Measurements from ENCODE around the gene RHBDL1.

RHBDL1 gene

DNA sequence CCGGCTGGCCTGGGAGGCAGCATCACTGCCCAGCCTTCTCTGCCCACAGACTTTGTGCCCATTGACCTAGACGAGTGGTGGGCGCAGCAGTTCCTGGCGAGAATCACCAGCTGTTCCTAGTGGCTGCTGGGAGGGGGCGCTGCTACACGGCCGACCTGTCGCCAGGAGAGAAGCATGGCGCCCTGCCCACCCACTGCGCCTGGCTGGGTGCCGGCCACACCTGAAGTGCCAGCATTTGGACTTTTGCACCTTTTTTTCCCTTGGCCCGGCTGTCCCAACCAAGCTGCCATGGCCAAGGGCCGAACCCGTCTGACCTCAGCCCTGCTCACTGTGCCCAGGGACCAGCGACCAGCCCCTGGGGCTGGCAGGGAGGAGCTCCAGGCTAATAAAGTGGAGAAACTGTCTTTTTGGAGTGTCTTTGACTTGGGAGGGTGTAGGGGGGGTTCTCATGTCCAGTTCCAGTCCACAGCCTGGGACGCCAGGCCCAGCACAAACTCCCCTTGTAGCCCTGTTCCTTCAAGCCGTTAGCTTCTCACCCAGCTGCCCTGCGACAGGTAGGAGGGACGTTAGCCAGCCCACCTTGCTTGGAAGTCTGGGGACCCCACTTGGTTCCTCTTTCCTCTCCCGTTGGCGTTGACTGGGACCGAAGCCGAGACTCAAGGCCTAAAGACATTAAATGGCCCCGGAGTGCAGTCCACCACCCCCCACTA lies 27.2 kb upstream of the RHBDL1 start (continued):
- TF ChIP-seq ZNF2 (tag by site-specific recombination; IDR thresholded peaks at IDR 0.05) (peak; percentile 84), ZNF302 (tag by site-specific recombination; IDR thresholded peaks at IDR 0.05; ENCODE audit: low read depth) (no peak)
- TF ChIP-seq, protein P1, sequence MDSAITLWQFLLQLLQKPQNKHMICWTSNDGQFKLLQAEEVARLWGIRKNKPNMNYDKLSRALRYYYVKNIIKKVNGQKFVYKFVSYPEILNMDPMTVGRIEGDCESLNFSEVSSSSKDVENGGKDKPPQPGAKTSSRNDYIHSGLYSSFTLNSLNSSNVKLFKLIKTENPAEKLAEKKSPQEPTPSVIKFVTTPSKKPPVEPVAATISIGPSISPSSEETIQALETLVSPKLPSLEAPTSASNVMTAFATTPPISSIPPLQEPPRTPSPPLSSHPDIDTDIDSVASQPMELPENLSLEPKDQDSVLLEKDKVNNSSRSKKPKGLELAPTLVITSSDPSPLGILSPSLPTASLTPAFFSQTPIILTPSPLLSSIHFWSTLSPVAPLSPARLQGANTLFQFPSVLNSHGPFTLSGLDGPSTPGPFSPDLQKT (IDR thresholded peaks at IDR 0.05; ENCODE audit: borderline replicate concordance, low read depth, low read length), result no peak

DNA sequence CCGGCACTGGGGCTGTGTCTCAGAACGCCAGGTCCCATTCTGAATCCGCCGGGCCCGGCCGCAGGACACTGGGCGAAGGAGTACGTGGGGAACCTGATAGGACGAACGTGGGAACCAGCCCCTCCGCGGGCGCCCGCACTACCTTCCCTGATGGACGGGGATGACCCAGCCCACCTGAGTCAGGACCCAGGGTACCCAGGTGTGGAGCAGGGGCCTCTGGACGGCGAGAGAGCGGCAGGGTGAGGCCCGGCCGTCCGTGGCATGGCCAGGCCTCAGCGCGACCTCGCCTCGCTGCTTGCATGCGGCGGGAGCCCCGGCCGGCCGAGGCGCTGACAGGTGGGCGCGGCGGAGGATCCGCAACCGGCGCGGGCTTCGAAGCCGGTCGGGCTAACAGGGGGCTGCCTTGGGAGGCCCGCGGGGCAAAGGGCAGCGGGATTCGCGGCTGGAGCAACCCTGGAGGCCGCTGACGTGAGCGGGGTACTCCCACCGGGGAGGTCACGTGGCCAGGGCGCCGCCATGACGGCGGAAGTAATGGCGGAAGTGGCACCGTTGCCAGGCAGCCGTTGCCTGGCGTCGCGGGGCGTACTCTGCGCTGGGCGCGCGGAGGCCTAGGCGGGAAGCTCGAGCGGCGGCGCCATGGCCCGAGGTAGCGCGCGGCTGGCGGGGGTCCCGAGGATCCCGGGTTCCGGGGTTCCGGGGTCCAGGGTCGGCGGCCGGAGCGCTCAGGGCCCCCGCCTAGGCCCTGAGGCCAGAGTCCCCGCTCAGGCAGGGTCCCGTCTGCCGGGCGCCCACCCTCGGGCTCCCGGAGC lies 26.5 kb upstream of the RHBDL1 start, which contains the start of gene WDR90:
Gene WDR90, plus strand, starts transcription at position 585 of the 809 bp plus-strand sequence. Its CDS starts 52 bp downstream, at position 637.
- peak within 1 kb of the TSS; percentile 37 for H3K4me3 ChIP-seq (ENCODE audit: low read depth, low read length)
- no peaks in the 10 kb centered on the region for H3K9me3 ChIP-seq (ENCODE audit: control insufficient read depth, insufficient read depth, low read depth, low read length)
- ChIA-PET CTCF (interaction anchor here (0.7 to 1.6 kb wide), 5 partner anchors 10 to 73 kb away, joined by 3 to 5 read pairs (median 4); partner anchors contain the start of gene RHOT2), POLR2A (interaction anchor here (0.8 to 2.3 kb wide), 4 partner anchors 11 to 31 kb away, joined by 3 to 10 read pairs (median 6); partner anchors contain the start of genes METTL26, RHOT2 and STUB1)
- H3K36me3 ChIP-seq (ENCODE audit: control insufficient read depth in 2 of 2, insufficient read depth in 1 of 2, low read length in 2 of 2), result peaks cover 0 to 31% of the 10 kb centered on the region in 2 experiments; a peak in 2 of 3 replicates
- peak within 1 kb of the TSS; percentile 97 for H3K27ac ChIP-seq (ENCODE audit: extremely low read depth, low read depth, low read length)
- H3K4me1 ChIP-seq (ENCODE audit: control insufficient read depth, insufficient read depth, low read length), result 0 out of 2 replicates have a peak, but pooled peaks cover 5% of the 10 kb centered on the region
- TF ChIP-seq, protein P1 (IDR thresholded peaks at IDR 0.05; ENCODE audit: borderline replicate concordance, low read depth, low read length), result peak; percentile 67; the same call in 1 of the 2 replicates
- peak; percentile 78 for TF ChIP-seq ZFHX2 (tag by site-specific recombination; conservative IDR thresholded peaks at IDR 0.05)
- TF ChIP-seq, protein P2, sequence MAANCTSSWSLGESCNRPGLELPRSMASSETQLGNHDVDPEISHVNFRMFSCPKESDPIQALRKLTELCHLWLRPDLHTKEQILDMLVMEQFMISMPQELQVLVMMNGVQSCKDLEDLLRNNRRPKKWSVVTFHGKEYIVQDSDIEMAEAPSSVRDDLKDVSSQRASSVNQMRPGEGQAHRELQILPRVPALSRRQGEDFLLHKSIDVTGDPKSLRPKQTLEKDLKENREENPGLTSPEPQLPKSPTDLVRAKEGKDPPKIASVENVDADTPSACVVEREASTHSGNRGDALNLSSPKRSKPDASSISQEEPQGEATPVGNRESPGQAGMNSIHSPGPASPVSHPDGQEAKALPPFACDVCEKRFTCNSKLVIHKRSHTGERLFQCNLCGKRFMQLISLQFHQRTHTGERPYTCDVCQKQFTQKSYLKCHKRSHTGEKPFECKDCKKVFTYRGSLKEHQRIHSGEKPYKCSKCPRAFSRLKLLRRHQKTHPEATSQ (tag by site-specific recombination; IDR thresholded peaks at IDR 0.05), result peak; percentile 64; the same call in 1 of the 2 replicates
- TF ChIP-seq, protein P3, sequence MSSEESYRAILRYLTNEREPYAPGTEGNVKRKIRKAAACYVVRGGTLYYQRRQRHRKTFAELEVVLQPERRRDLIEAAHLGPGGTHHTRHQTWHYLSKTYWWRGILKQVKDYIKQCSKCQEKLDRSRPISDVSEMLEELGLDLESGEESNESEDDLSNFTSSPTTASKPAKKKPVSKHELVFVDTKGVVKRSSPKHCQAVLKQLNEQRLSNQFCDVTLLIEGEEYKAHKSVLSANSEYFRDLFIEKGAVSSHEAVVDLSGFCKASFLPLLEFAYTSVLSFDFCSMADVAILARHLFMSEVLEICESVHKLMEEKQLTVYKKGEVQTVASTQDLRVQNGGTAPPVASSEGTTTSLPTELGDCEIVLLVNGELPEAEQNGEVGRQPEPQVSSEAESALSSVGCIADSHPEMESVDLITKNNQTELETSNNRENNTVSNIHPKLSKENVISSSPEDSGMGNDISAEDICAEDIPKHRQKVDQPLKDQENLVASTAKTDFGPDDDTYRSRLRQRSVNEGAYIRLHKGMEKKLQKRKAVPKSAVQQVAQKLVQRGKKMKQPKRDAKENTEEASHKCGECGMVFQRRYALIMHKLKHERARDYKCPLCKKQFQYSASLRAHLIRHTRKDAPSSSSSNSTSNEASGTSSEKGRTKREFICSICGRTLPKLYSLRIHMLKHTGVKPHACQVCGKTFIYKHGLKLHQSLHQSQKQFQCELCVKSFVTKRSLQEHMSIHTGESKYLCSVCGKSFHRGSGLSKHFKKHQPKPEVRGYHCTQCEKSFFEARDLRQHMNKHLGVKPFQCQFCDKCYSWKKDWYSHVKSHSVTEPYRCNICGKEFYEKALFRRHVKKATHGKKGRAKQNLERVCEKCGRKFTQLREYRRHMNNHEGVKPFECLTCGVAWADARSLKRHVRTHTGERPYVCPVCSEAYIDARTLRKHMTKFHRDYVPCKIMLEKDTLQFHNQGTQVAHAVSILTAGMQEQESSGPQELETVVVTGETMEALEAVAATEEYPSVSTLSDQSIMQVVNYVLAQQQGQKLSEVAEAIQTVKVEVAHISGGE (tag by site-specific recombination; conservative IDR thresholded peaks at IDR 0.05; ENCODE audit: low read depth), result peak; percentile 66
- no peak for TF ChIP-seq ZNF768 (tag by site-specific recombination; IDR thresholded peaks at IDR 0.05)
- TF ChIP-seq ZNF560 (tag by site-specific recombination; IDR thresholded peaks at IDR 0.05; ENCODE audit: borderline replicate concordance), result no peak
- TF ChIP-seq ZBTB7A (tag by site-specific recombination; IDR thresholded peaks at IDR 0.05; ENCODE audit: low read depth), result peak; percentile 23; the same call in 1 of the 2 replicates
- peak; percentile 94 for TF ChIP-seq ZBTB8A (tag by site-specific recombination; IDR thresholded peaks at IDR 0.05)
- peak; percentile 78; the same call in 1 of the 2 replicates for TF ChIP-seq ZNF561 (tag by site-specific recombination; IDR thresholded peaks at IDR 0.05; ENCODE audit: borderline replicate concordance)
- TF ChIP-seq ZEB2 (tag by site-specific recombination; IDR thresholded peaks at IDR 0.05), result peak; percentile 41
- TF ChIP-seq ZNF548 (tag by site-specific recombination; IDR thresholded peaks at IDR 0.05), result no peak
- TF ChIP-seq, protein P4, sequence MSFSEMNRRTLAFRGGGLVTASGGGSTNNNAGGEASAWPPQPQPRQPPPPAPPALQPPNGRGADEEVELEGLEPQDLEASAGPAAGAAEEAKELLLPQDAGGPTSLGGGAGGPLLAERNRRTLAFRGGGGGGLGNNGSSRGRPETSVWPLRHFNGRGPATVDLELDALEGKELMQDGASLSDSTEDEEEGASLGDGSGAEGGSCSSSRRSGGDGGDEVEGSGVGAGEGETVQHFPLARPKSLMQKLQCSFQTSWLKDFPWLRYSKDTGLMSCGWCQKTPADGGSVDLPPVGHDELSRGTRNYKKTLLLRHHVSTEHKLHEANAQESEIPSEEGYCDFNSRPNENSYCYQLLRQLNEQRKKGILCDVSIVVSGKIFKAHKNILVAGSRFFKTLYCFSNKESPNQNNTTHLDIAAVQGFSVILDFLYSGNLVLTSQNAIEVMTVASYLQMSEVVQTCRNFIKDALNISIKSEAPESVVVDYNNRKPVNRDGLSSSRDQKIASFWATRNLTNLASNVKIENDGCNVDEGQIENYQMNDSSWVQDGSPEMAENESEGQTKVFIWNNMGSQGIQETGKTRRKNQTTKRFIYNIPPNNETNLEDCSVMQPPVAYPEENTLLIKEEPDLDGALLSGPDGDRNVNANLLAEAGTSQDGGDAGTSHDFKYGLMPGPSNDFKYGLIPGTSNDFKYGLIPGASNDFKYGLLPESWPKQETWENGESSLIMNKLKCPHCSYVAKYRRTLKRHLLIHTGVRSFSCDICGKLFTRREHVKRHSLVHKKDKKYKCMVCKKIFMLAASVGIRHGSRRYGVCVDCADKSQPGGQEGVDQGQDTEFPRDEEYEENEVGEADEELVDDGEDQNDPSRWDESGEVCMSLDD (tag by site-specific recombination; IDR thresholded peaks at IDR 0.05), result 0 out of 2 replicates have a peak, but pooled peaks have one; percentile 37
- peak; percentile 95 for TF ChIP-seq IKZF3 (tag by site-specific recombination; IDR thresholded peaks at IDR 0.05)
- no peak for TF ChIP-seq ZNF555 (tag by site-specific recombination; conservative IDR thresholded peaks at IDR 0.05)
- TF ChIP-seq, protein P5, sequence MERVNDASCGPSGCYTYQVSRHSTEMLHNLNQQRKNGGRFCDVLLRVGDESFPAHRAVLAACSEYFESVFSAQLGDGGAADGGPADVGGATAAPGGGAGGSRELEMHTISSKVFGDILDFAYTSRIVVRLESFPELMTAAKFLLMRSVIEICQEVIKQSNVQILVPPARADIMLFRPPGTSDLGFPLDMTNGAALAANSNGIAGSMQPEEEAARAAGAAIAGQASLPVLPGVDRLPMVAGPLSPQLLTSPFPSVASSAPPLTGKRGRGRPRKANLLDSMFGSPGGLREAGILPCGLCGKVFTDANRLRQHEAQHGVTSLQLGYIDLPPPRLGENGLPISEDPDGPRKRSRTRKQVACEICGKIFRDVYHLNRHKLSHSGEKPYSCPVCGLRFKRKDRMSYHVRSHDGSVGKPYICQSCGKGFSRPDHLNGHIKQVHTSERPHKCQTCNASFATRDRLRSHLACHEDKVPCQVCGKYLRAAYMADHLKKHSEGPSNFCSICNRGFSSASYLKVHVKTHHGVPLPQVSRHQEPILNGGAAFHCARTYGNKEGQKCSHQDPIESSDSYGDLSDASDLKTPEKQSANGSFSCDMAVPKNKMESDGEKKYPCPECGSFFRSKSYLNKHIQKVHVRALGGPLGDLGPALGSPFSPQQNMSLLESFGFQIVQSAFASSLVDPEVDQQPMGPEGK (tag by site-specific recombination; IDR thresholded peaks at IDR 0.05), result peak; percentile 59; the same call in 1 of the 2 replicates
- no peak for TF ChIP-seq ZNF658 (tag by site-specific recombination; IDR thresholded peaks at IDR 0.05)
- 0 out of 2 replicates have a peak, but pooled peaks have one; percentile 14 for TF ChIP-seq ZNF423 (tag by site-specific recombination; IDR thresholded peaks at IDR 0.05)
- TF ChIP-seq ZNF629 (tag by site-specific recombination; IDR thresholded peaks at IDR 0.05), result peak; percentile 79
